ENCODE data around the gene ZNF444. TPM values are rescaled to one million over a fixed set of nuclear protein-coding genes. Genes with fewer than 3 reads are reported as not detected.
A peak's percentile ranks its signal among the peaks of the same experiment; 100 is the strongest.

Gene ZNF444
- total RNA-seq, 1 experiment from 2014 or later, result 84.0 TPM

GRCh38 chr19:56109226-56109625, 31.9 kb upstream of the ZNF444 start:
- ATAC-seq, result no peak
- no peak overlapping the region for H3K4me3 Mint-ChIP-seq
- no peaks in the 10 kb centered on the region for H3K9me3 Mint-ChIP-seq
- H3K27me3 Mint-ChIP-seq (ENCODE audit: low read depth), result no peaks in the 10 kb centered on the region
- H3K27ac Mint-ChIP-seq, result 0 out of 2 replicates have a peak overlapping the region, but pooled peaks have one; percentile 57
- CTCF ChIA-PET, result interaction anchor here (1.9 to 3.1 kb wide), 3 partner anchors 28 to 63 kb away, joined by 6 to 16 read pairs (median 7); no protein-coding TSS in a partner anchor
- peaks cover 73% of the 10 kb centered on the region for H3K4me1 Mint-ChIP-seq
- TF ChIP-seq CTCF (IDR thresholded peaks at IDR 0.05) (no peak), ERG (CRISPR knock-in tag; IDR thresholded peaks at IDR 0.05) (no peak), FOXJ3 (CRISPR knock-in tag; IDR thresholded peaks at IDR 0.05; ENCODE audit: borderline replicate concordance) (no peak), TEAD4 (CRISPR knock-in tag; IDR thresholded peaks at IDR 0.05) (no peak), SMAD3 (CRISPR knock-in tag; IDR thresholded peaks at IDR 0.05; ENCODE audit: borderline replicate concordance) (no peak), IRF2 (CRISPR knock-in tag; IDR thresholded peaks at IDR 0.05; ENCODE audit: borderline replicate concordance, low read depth) (no peak), FOXP1 (CRISPR knock-in tag; IDR thresholded peaks at IDR 0.05; ENCODE audit: borderline replicate concordance) (no peak), HMGXB4 (CRISPR knock-in tag; IDR thresholded peaks at IDR 0.05) (no peak), ATF2 (CRISPR knock-in tag; IDR thresholded peaks at IDR 0.05; ENCODE audit: borderline replicate concordance, low read depth) (no peak), ZNF138 (CRISPR knock-in tag; conservative IDR thresholded peaks at IDR 0.05) (no peak), ZNF671 (CRISPR knock-in tag; IDR thresholded peaks at IDR 0.05) (no peak), NFATC4 (CRISPR knock-in tag; IDR thresholded peaks at IDR 0.05) (no peak), STAT6 (CRISPR knock-in tag; conservative IDR thresholded peaks at IDR 0.05; ENCODE audit: low read depth) (no peak), USF1 (CRISPR knock-in tag; IDR thresholded peaks at IDR 0.05) (no peak), USF2 (CRISPR knock-in tag; IDR thresholded peaks at IDR 0.05) (no peak), E2F4 (CRISPR knock-in tag; IDR thresholded peaks at IDR 0.05; ENCODE audit: borderline replicate concordance, low read depth) (no peak), MLX (CRISPR knock-in tag; IDR thresholded peaks at IDR 0.05) (no peak), ATF3 (CRISPR knock-in tag; conservative IDR thresholded peaks at IDR 0.05) (no peak)
- POLR2A ChIA-PET, result no interaction called here
- no peaks in the 10 kb centered on the region for H3K36me3 Mint-ChIP-seq
- no peak for DNase-seq (ENCODE audit: low spot score)
